Erythroblast (primary cell): ENCODE measurements around the gene CPLX3.

ENCODE experiments used
- GATA1 ChIP-seq: IDR thresholded peaks from 2 replicates; pipeline ENCODE4 v1.6.1; 2011; ENCODE audit warnings: low read depth, mild to moderate bottlenecking, control low read depth, low read length, moderate library complexity
- POLR2A ChIP-seq: IDR thresholded peaks from 2 replicates; pipeline ENCODE4 v1.6.1; 2011; ENCODE audit warnings: mild to moderate bottlenecking, low read length

GRCh38 chr15:74830868-74831267, 4.4 kb downstream of the CPLX3 start:
- no peak for TF ChIP-seq POLR2A
- TF ChIP-seq GATA1: no peak
